ENCODE measurements around the gene ABHD17B.

The ABHD17B gene

DNA sequence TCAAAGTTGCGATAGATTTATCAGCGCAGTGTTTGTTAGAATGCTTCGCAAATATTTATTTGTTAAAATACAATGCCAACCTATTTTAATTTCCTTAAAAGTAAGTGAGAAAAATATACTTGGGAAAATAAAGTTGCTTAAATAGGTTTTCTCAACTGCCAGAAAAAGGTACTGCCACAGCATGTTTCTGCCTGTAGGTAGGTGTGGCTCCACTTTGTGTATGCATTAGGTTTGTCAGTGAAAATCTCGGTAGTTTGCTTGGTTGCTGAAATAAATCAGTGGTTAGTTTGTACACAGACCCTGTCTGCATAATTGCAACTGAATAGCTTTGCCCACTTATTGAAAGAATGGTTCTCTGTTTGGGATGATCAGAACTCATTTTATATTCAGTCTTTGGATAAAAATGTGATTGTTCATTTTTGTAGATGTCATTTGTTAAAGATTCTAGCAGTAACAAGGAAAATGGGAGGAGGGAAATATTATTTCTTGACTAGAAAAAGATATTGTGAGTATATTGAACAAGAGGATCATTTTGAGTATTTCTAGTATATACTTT is 26.2 kb upstream of the ABHD17B start:
- no peak for TF ChIP-seq CTCF (IDR thresholded peaks at IDR 0.05; ENCODE audit: extremely low read depth, missing control alignments)
- no peak for DNase-seq (ENCODE audit: low spot score)

- TF ChIP-seq CTCF (IDR thresholded peaks at IDR 0.05; ENCODE audit: extremely low read depth, missing control alignments): no peak
- DNase-seq (ENCODE audit: low spot score): no peak
These were observed 25.1 kb upstream of the ABHD17B start for GRCh38 chr9:71936066-71936465.

- no peak for TF ChIP-seq CTCF (IDR thresholded peaks at IDR 0.05; ENCODE audit: extremely low read depth, missing control alignments)
- no peak for DNase-seq (ENCODE audit: low spot score)
These were observed 20.2 kb upstream of the ABHD17B start for GRCh38 chr9:71931166-71931565.

- no peak for TF ChIP-seq CTCF (IDR thresholded peaks at IDR 0.05; ENCODE audit: extremely low read depth, missing control alignments)
- no peak for DNase-seq (ENCODE audit: low spot score)
These were observed 18.9 kb upstream of the ABHD17B start for GRCh38 chr9:71929791-71930440.

DNA sequence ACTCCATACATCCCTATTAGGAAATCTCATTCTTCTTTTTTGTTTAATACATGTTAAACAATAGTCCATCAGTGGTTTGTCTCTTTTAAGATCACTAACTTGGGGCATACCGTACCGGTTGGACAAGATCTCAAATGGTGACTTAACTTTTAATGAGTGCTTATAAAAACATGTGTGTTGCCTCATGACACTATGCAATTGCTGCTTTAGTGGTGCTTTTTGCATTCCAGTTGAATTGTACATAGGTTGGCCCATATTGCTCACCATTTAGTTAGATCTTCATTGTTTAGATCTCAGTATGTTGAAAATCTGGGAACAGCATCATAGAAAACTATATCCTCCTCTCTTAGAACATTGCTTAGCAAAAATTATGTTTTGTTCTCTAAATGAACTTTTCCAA is 18.2 kb upstream of the ABHD17B start:
- DNase-seq (ENCODE audit: low spot score): no peak
- no peak for TF ChIP-seq CTCF (IDR thresholded peaks at IDR 0.05; ENCODE audit: extremely low read depth, missing control alignments)

GRCh38 chr9:71928806-71929205 is 17.8 kb upstream of the ABHD17B start:
- DNase-seq (ENCODE audit: low spot score): no peak
- TF ChIP-seq CTCF (IDR thresholded peaks at IDR 0.05; ENCODE audit: extremely low read depth, missing control alignments): no peak

DNA sequence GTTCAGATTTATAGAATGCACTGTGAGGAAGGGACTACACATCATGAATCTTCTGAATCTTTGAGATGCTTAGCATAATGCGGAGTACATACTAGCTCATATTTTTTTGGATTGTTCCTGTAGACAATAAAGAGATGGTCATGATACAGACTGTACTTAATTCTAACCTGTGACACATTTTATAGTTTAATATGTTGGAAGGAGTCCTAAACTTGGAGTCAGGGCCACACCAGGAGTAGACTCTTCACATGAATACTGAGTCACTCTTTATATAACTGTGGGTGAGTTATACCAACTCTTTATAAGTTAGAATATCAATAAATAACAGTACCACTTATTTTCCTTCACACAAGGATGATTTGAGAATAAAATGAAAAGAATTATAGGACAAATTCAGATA is 17.4 kb upstream of the ABHD17B start:
- no peak for DNase-seq (ENCODE audit: low spot score)
- TF ChIP-seq CTCF (IDR thresholded peaks at IDR 0.05; ENCODE audit: extremely low read depth, missing control alignments): no peak
